GM18526 (cell line): ENCODE data around the gene NFIB.

Experiments used
- POLR2A ChIP-seq: IDR thresholded peaks from 3 replicates; pipeline ENCODE4 v1.6.1; 2011; ENCODE audit not compliant: insufficient read length; ENCODE audit errors: extremely low read depth

NFIB gene

GRCh38 chr9:14283276-14283675, 30.7 kb downstream of the NFIB start:
- no peak for TF ChIP-seq POLR2A

- TF ChIP-seq POLR2A = no peak
Measured at GRCh38 chr9:14281876-14282275, 32.1 kb downstream of the NFIB start.

- TF ChIP-seq POLR2A = no peak
Measured at GRCh38 chr9:14281136-14281795, 32.7 kb downstream of the NFIB start.

GRCh38 chr9:14279671-14280070, 34.3 kb downstream of the NFIB start:
- TF ChIP-seq POLR2A = no peak

GRCh38 chr9:14278291-14278721, 35.6 kb downstream of the NFIB start:
- no peak for TF ChIP-seq POLR2A

GRCh38 chr9:14277761-14278160, 36.2 kb downstream of the NFIB start:
- TF ChIP-seq POLR2A = no peak

- TF ChIP-seq POLR2A = no peak
Measured at GRCh38 chr9:14277244-14277643, 36.7 kb downstream of the NFIB start.

- no peak for TF ChIP-seq POLR2A
Measured at GRCh38 chr9:14275331-14275730, 38.6 kb downstream of the NFIB start.

- no peak for TF ChIP-seq POLR2A
Measured at GRCh38 chr9:14273696-14274121, 40.2 kb downstream of the NFIB start.

GRCh38 chr9:14272927-14273528, 40.9 kb downstream of the NFIB start:
- TF ChIP-seq POLR2A = no peak

- TF ChIP-seq POLR2A = no peak
Measured at GRCh38 chr9:14271093-14271673, 42.8 kb downstream of the NFIB start.

GRCh38 chr9:14270358-14271092, 43.4 kb downstream of the NFIB start:
- no peak for TF ChIP-seq POLR2A

- TF ChIP-seq POLR2A = no peak
Measured at GRCh38 chr9:14269916-14270315, 44.0 kb downstream of the NFIB start.

GRCh38 chr9:14263707-14264483, 50.0 kb downstream of the NFIB start:
- no peak for TF ChIP-seq POLR2A

- TF ChIP-seq POLR2A = no peak
Measured at GRCh38 chr9:14262827-14263226, 51.1 kb downstream of the NFIB start.
